H1 (cell line): Measurements from ENCODE around the gene POLE. TPM values are rescaled to one million over a fixed set of nuclear protein-coding genes. Genes with fewer than 3 reads are reported as not detected.

Experiments
- CTCF ChIA-PET: fragments of 300-600 bp; sonication (Branson Sonifier 250); formaldehyde crosslinking; loops from one replicate; lab custom pipeline; 2021; ENCODE audit not compliant: partially characterized antibody; lab: Charles Lee
- POLR2A ChIA-PET: fragments of 300-600 bp; sonication (Branson Sonifier 250); formaldehyde crosslinking; loops from one replicate; lab custom pipeline; 2021; ENCODE audit warnings: inconsistent platforms; ENCODE audit not compliant: partially characterized antibody; lab: Charles Lee
- DNase-seq, 2 experiments: peaks; one replicate each; pipeline versions ENCODE4 v3.0.0 to v3.0.0-alpha.2; 2010 to 2022; ENCODE audit warnings: low spot score in 2 of 2, low read depth in 1 of 2, mixed read lengths in 1 of 2
- FAIRE-seq: peaks from 2 replicates; lab custom pipeline; 2011; peaks lifted over from hg19 to GRCh38; lab: Jason Lieb, UNC
- H2AFZ ChIP-seq: 2 replicates; pipeline ENCODE4 v1.8.1; 2012; ENCODE audit warnings: low read length, inconsistent platforms
- H2AK5ac ChIP-seq: 2 replicates; pipeline ENCODE4 v1.6.1; 2013; ENCODE audit warnings: low read depth, low read length
- H2BK120ac ChIP-seq: replicated peaks from 2 replicates; pipeline ENCODE3; 2013; ENCODE audit warnings: low read depth, low read length, inconsistent platforms
- H2BK12ac ChIP-seq: 2 replicates; pipeline ENCODE4 v1.6.1; 2013; ENCODE audit warnings: low read depth, low read length
- H2BK15ac ChIP-seq: 2 replicates; pipeline ENCODE4 v1.6.1; 2013; ENCODE audit warnings: low read length
- H2BK20ac ChIP-seq: 2 replicates; pipeline ENCODE4 v1.6.1; 2013; ENCODE audit warnings: low read length
- H2BK5ac ChIP-seq: 2 replicates; pipeline ENCODE4 v1.6.1; 2013; ENCODE audit warnings: low read depth, low read length
- H3K14ac ChIP-seq: 2 replicates; pipeline ENCODE4 v1.6.1; 2013; ENCODE audit warnings: inconsistent platforms; ENCODE audit not compliant: insufficient read length
- H3K18ac ChIP-seq: 2 replicates; pipeline ENCODE4 v1.6.1; 2013; ENCODE audit warnings: low read length; ENCODE audit errors: extremely low read depth
- H3K23ac ChIP-seq: 2 replicates; pipeline ENCODE4 v1.6.1; 2013; ENCODE audit warnings: inconsistent platforms; ENCODE audit not compliant: insufficient read length
- H3K23me2 ChIP-seq: 2 replicates; pipeline ENCODE4 v1.6.1; 2013; ENCODE audit warnings: low read depth, low read length
- H3K27ac ChIP-seq: 2 replicates; pipeline ENCODE4 v1.6.1; 2011; ENCODE audit warnings: low read depth, low read length, inconsistent platforms
- H3K27me3 ChIP-seq, 4 experiments: replicated peaks in 1 of 4; 1 replicate in 1 of 4; 2 replicates in 3 of 4; pipeline versions ENCODE4 v1.6.1 to v1.8.1; 2011 to 2013; ENCODE audit warnings: low read length in 3 of 4, mild to moderate bottlenecking in 3 of 4, inconsistent platforms in 2 of 4, mixed read lengths in 2 of 4, moderate library complexity in 1 of 4; ENCODE audit not compliant: control insufficient read depth in 3 of 4, insufficient read depth in 3 of 4; ENCODE audit errors: extremely low read depth in 1 of 4
- H3K36me3 ChIP-seq, 4 experiments: 2 replicates each; pipeline versions ENCODE4 v1.6.1 to v1.8.1; 2011 to 2013; ENCODE audit warnings: mild to moderate bottlenecking in 4 of 4, low read length in 3 of 4, moderate library complexity in 2 of 4, control low read depth in 1 of 4, inconsistent platforms in 1 of 4; ENCODE audit not compliant: insufficient read depth in 4 of 4, control insufficient read depth in 2 of 4
- H3K4ac ChIP-seq: replicated peaks from 2 replicates; pipeline ENCODE3; 2013; ENCODE audit warnings: low read length, low read depth, mixed read lengths, inconsistent platforms; ENCODE audit not compliant: insufficient read length
- H3K4me1 ChIP-seq, 4 experiments: replicated peaks in 1 of 4; 1 replicate in 1 of 4; 2 replicates in 3 of 4; pipeline versions ENCODE4 v1.6.1 to v1.8.1; 2011 to 2013; ENCODE audit warnings: low read length in 3 of 4, inconsistent platforms in 2 of 4, mixed read lengths in 1 of 4; ENCODE audit not compliant: insufficient read depth in 4 of 4, control insufficient read depth in 3 of 4
- H3K4me2 ChIP-seq, 2 experiments: 2 replicates each; pipeline versions ENCODE4 v1.6.1 to v1.8.1; 2011 to 2013; ENCODE audit warnings: low read depth in 2 of 2, low read length in 2 of 2, control low read depth in 1 of 2, inconsistent platforms in 1 of 2, mild to moderate bottlenecking in 1 of 2; ENCODE audit not compliant: insufficient read depth in 1 of 2
- H3K4me3 ChIP-seq, 4 experiments: fragments of 200-600, 300-600 bp in 1 of 4; sonication (generic), shearing (Covaris generic), sonication (Bioruptor Twin) in 1 of 4; 2 replicates each; pipeline versions ENCODE4 v1.5.1 to v1.8.1; 2011 to 2016; ENCODE audit warnings: low read length in 4 of 4, low read depth in 3 of 4, control low read depth in 2 of 4, inconsistent platforms in 2 of 4, mild to moderate bottlenecking in 2 of 4, mixed read lengths in 1 of 4, moderate library complexity in 1 of 4; ENCODE audit not compliant: insufficient read depth in 2 of 4; ENCODE audit errors: extremely low read depth in 1 of 4
- H3K56ac ChIP-seq: replicated peaks from 2 replicates; pipeline ENCODE3; 2013; ENCODE audit warnings: low read depth, mild to moderate bottlenecking, mixed read lengths, low read length, inconsistent platforms; ENCODE audit not compliant: insufficient read length
- H3K79me1 ChIP-seq: 2 replicates; pipeline ENCODE4 v1.6.1; 2013; ENCODE audit warnings: low read depth, low read length, control low read depth
- H3K79me2 ChIP-seq, 2 experiments: 2 replicates each; pipeline versions ENCODE4 v1.6.1 to v1.8.1; 2012 to 2013; ENCODE audit warnings: low read length in 2 of 2, mild to moderate bottlenecking in 2 of 2, inconsistent platforms in 1 of 2; ENCODE audit not compliant: insufficient read depth in 2 of 2, control insufficient read depth in 1 of 2
- H3K9ac ChIP-seq, 4 experiments: replicated peaks in 1 of 4; 1 replicate in 1 of 4; 2 replicates in 3 of 4; pipeline versions ENCODE4 v1.6.1 to v1.8.1; 2011 to 2013; ENCODE audit warnings: low read depth in 3 of 4, low read length in 3 of 4, control low read depth in 2 of 4, mild to moderate bottlenecking in 2 of 4, moderate library complexity in 2 of 4, inconsistent platforms in 1 of 4; ENCODE audit errors: extremely low read depth in 1 of 4
- H3K9me3 ChIP-seq, 2 experiments: 2 replicates each; pipeline versions ENCODE4 v1.6.1 to v1.8.1; 2012 to 2013; ENCODE audit warnings: mild to moderate bottlenecking in 2 of 2, moderate library complexity in 2 of 2, control low read depth in 1 of 2, inconsistent platforms in 1 of 2, low read depth in 1 of 2, low read length in 1 of 2, mixed read lengths in 1 of 2; ENCODE audit not compliant: insufficient read depth in 2 of 2
- H4K20me1 ChIP-seq, 2 experiments: replicated peaks in 1 of 2; 2 replicates each; pipeline versions ENCODE3 to v1.8.1; 2011 to 2013; ENCODE audit warnings: inconsistent platforms in 2 of 2, low read length in 2 of 2, mild to moderate bottlenecking in 1 of 2; ENCODE audit not compliant: insufficient read depth in 2 of 2, control insufficient read depth in 1 of 2
- H4K5ac ChIP-seq: 2 replicates; pipeline ENCODE4 v1.6.1; 2013; ENCODE audit warnings: low read length, low read depth, mixed read lengths, inconsistent platforms; ENCODE audit not compliant: insufficient read length
- H4K8ac ChIP-seq: 2 replicates; pipeline ENCODE4 v1.8.0; 2013; ENCODE audit warnings: mild to moderate bottlenecking, moderate library complexity, low read length, inconsistent platforms; ENCODE audit not compliant: insufficient read depth; ENCODE audit errors: extremely low read depth
- H4K91ac ChIP-seq: replicated peaks from 2 replicates; pipeline ENCODE3; 2013; ENCODE audit warnings: low read length, mixed read lengths, inconsistent platforms; ENCODE audit not compliant: insufficient read length
- ASH2L ChIP-seq: fragments of 200-600, 300-600 bp; sonication (generic); IDR thresholded peaks from one replicate; pipeline ENCODE4 v1.7.1; 2017; ENCODE audit warnings: low read length
- CTBP2 ChIP-seq: IDR thresholded peaks from 2 replicates; pipeline ENCODE4 v1.7.0; 2011; ENCODE audit warnings: borderline replicate concordance, mild to moderate bottlenecking, moderate library complexity, mixed read lengths, low read length; ENCODE audit not compliant: insufficient read depth, insufficient read length
- EGR1 ChIP-seq: IDR thresholded peaks from 2 replicates; pipeline ENCODE4 v1.6.1; 2011; ENCODE audit warnings: low read depth, low read length, borderline replicate concordance
- FOSL1 ChIP-seq: IDR thresholded peaks from 2 replicates; pipeline ENCODE4 v1.6.1; 2011; ENCODE audit warnings: mild to moderate bottlenecking, low read depth, low read length, moderate library complexity; ENCODE audit not compliant: insufficient read depth
- GTF2F1 ChIP-seq: IDR thresholded peaks from 2 replicates; pipeline ENCODE4 v1.6.1; 2012; ENCODE audit warnings: low read depth, low read length, improper control_type of control experiment, borderline replicate concordance
- KDM4A ChIP-seq: IDR thresholded peaks from one replicate; pipeline ENCODE4 v1.7.1; 2012; ENCODE audit warnings: low read depth, mild to moderate bottlenecking, moderate library complexity, low read length, inconsistent platforms; ENCODE audit not compliant: severe bottlenecking
- PHF8 ChIP-seq: fragments of 200-600 bp; sonication (generic); conservative IDR thresholded peaks from 2 replicates; pipeline ENCODE4 v1.7.1; 2012; ENCODE audit warnings: low read depth, mild to moderate bottlenecking, inconsistent platforms, low read length, moderate library complexity
- SIRT6 ChIP-seq: IDR thresholded peaks from one replicate; pipeline ENCODE4 v1.7.1; 2012; ENCODE audit warnings: low read length, inconsistent platforms
- SIX5 ChIP-seq: IDR thresholded peaks from 2 replicates; pipeline ENCODE4 v1.6.1; 2011; ENCODE audit warnings: mild to moderate bottlenecking, low read depth, low read length
- SP4 ChIP-seq: IDR thresholded peaks from 2 replicates; pipeline ENCODE4 v1.6.1; 2012; ENCODE audit warnings: low read length, inconsistent platforms
- YY1 ChIP-seq: IDR thresholded peaks from 2 replicates; pipeline ENCODE4 v1.6.1; 2011; ENCODE audit warnings: low read depth, mild to moderate bottlenecking, low read length
- ZNF274 ChIP-seq: IDR thresholded peaks from 2 replicates; pipeline ENCODE4 v1.7.0; 2012; ENCODE audit warnings: low read length, borderline replicate concordance; ENCODE audit errors: extremely low read depth
- WGBS, 2 experiments: shearing (Covaris generic) in 1 of 2; methylation state at CpG; one replicate each; pipeline versions ENCODE4 v1.1.6 to v1.1.7; 2013 to 2015; ENCODE audit warnings: low lambda C conversion rate in 2 of 2, mixed read lengths in 2 of 2, inconsistent platforms in 1 of 2, low coverage in 1 of 2, missing lambda C conversion rate in 1 of 2; ENCODE audit not compliant: insufficient replicate concordance in 2 of 2, insufficient coverage in 1 of 2, insufficient read length in 1 of 2; ENCODE audit errors: extremely low coverage in 1 of 2, missing lambda C conversion rate in 1 of 2; 5-methylcytosine and 5-hydroxymethylcytosine counted together
- polyA plus RNA-seq, 7 experiments: library from polyadenylated mRNA; depleted of rRNA in 3 of 7; stranded (reverse) in 5 of 7; unstranded in 2 of 7; fragments of >200 nt in 5 of 7; fragments of 200-250 nt in 2 of 7; gene quantifications; 1 replicate in 5 of 7; 2 replicates in 1 of 7; 4 replicates in 1 of 7; pipeline versions ENCODE4 v1.2.1 to v1.2.3, GENCODE V29; 2011 to 2013; ENCODE audit warnings: missing spikeins in 2 of 7, mixed read lengths in 2 of 7
- total RNA-seq: library from RNA; stranded (reverse); fragmentation: NEBNext Ultra II Directional; extraction: Animal tissue kit (Norgen Biotek cat#: 25700); gene quantifications from 2 replicates; pipeline ENCODE4 v1.2.1, GENCODE V29; 2021

POLE gene
- total and polyA plus RNA-seq, 2 of the 8 experiments (the other 6 are each of a cell fraction or from before 2014, with no cell fraction given), result 59.7 to 115 TPM

DNA sequence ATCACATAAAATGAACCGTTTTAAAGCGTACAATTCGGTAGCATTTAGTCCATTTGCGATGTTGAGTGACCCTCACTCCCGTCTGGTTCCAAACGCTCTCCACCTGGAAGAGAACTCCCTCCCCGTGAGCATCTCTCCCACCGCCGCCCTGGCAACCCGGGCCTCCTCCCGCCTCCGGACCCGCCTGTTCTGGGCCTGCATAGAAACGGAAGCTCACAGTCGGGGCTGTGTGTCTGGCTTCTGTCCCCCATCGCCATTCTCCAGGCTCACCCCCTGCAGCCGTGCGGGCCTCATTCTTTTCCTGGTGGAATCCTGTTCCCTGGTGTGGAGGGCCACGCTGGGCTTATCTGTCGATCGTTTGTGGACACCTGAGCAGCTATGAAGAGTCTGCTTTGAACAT is 94.1 kb downstream of the POLE start:
- Histone ChIP-seq H3K27ac (no peak overlapping the region), H3K4me1 (no peaks in the 10 kb centered on the region), H2AFZ (no peak overlapping the region), H3K56ac (no peak overlapping the region), H4K91ac (no peak overlapping the region), H4K5ac (no peak overlapping the region), H2AK5ac (no peak overlapping the region), H3K14ac (no peak overlapping the region), H2BK15ac (no peak overlapping the region), H3K4me2 (no peak overlapping the region), H3K79me2 (no peaks in the 10 kb centered on the region), H3K79me1 (no peaks in the 10 kb centered on the region), H4K8ac (no peak overlapping the region), H3K4ac (no peak overlapping the region), H3K9me3 (peaks cover 0 to 7% of the 10 kb centered on the region in 2 experiments; a peak in 1 of 4 replicates), H3K36me3 (no peaks in the 10 kb centered on the region), H2BK20ac (no peak overlapping the region), H4K20me1 (peaks cover 0 to 8% of the 10 kb centered on the region in 2 experiments), H3K4me3 (no peak overlapping the region), H2BK5ac (no peak overlapping the region), H2BK12ac (no peak overlapping the region), H3K9ac (no peak overlapping the region), H3K23ac (no peak overlapping the region), H3K18ac (no peak overlapping the region), H3K23me2 (no peaks in the 10 kb centered on the region), H3K27me3 (peaks cover 32 to 69% (median 66%) of the 10 kb centered on the region in 4 experiments), H2BK120ac (no peak overlapping the region)
- no peak for FAIRE-seq
- WGBS, 2 experiments, result 88% methylated on average over 15 of the region's 21 CpGs; no CpG with 5 or more reads in 1 of the 2 experiments
- CTCF ChIA-PET, result interaction anchor here (0.7 to 1.1 kb wide), 4 partner anchors 8 to 178 kb away, joined by 3 to 4 read pairs (median 4); partner anchors contain the start of gene LRCOL1
- DNase-seq, result no peak
- TF ChIP-seq GTF2F1 (no peak), CTBP2 (no peak), FOSL1 (no peak), PHF8 (no peak), EGR1 (no peak), SIX5 (no peak), ZNF274 (no peak), SIRT6 (no peak), ASH2L (no peak), KDM4A (no peak), SP4 (no peak), YY1 (no peak)
- POLR2A ChIA-PET, result interaction anchor here (0.9 to 2.4 kb wide), 3 partner anchors 10 to 32 kb away, joined by 4 to 18 read pairs (median 6); no protein-coding TSS in a partner anchor
